ENCODE results near the gene CDKAL1. TPM values are rescaled to one million over a fixed set of nuclear protein-coding genes. Genes with fewer than 3 reads are reported as not detected.

The CDKAL1 gene
- total and polyA plus RNA-seq, 9 of the 15 experiments (the other 6 are each of a cell fraction or from before 2014, with no cell fraction given) = 11.2 to 36.3 (median 20.1) TPM

DNA sequence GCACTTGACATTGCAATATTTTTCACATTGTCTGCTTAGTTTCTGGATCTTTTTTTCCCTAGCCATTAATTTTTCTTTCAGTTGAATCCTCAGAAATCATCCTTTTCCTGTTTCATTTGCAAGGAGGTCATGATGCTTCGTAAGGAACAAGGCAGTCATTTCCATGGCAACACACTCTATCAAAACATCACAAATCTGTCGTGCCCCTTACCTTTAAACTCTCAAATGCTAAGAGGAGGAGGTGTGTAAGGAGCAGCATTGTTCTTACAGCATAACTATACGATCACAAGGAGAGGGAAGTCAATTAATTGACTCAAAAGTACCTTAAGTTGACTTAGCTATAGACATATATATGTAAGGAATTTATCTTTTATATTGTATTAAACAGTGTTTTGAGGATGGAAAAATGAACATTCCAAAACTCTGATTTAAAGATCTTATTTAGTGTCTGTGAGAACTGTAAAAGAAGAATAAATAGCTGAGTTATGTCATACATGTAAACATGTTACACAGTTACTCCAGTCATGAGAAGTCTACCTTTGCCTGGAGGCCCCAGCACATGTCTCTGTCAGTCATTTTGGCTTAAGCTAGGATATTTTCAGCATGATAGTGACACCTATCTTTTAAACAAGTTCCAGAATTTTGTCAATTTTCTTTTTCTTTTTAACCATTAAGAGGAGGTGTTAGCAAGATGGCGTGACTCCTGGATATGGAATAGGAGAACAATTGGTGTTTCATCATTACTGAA, 41.6 kb downstream of the CDKAL1 start:
- no peak for DNase-seq (ENCODE audit: extremely low read depth in 1 of 4, low spot score in 3 of 4)
- intact Hi-C loops (cut with micrococcal nuclease) (loop anchor here (10.0 kb wide), 1 partner anchor 269 kb away; no protein-coding TSS in a partner anchor), in situ Hi-C loops (cut with MboI) (no loop called here)
- Histone ChIP-seq H3K9ac (ENCODE audit: insufficient read depth in 1 of 2, low read depth in 2 of 2, low read length in 2 of 2) (no peak overlapping the region), H4K20me1 (replicated peaks; ENCODE audit: control insufficient read depth, insufficient read depth, low read length) (peaks cover 24% of the 10 kb centered on the region), H3K9me1 (ENCODE audit: control insufficient read depth, insufficient read depth, low read length) (no peaks in the 10 kb centered on the region), H2AFZ (ENCODE audit: low read depth, low read length) (no peak overlapping the region), H3K9me3 (replicated peaks; ENCODE audit: control insufficient read depth, insufficient read depth, low read depth, low read length) (no peaks in the 10 kb centered on the region), H3K4me2 (ENCODE audit: insufficient read depth, low read length) (no peak overlapping the region), H3K4me3 (no peak overlapping the region), H3K36me3 (ENCODE audit: control insufficient read depth, insufficient read depth, low read length) (peaks cover 19% of the 10 kb centered on the region), H3K4me1 (replicated peaks in 1 of 2; ENCODE audit: control insufficient read depth in 2 of 2, insufficient read depth in 2 of 2, low read length in 2 of 2) (peaks cover 0 to 14% of the 10 kb centered on the region in 2 experiments; a peak in 3 of 5 replicates), H3K79me2 (ENCODE audit: control insufficient read depth, insufficient read depth, low read length) (peaks cover 2% of the 10 kb centered on the region; the same call in 1 of the 3 replicates), H3K27me3 (ENCODE audit: control insufficient read depth in 2 of 2, insufficient read depth in 2 of 2, low read length in 2 of 2) (no peaks in the 10 kb centered on the region), H3K27ac (ENCODE audit: extremely low read depth, low read depth, low read length) (no peak overlapping the region)
- no TSS peak for BruUV-seq (replicated peaks)
- WGBS (ENCODE audit: insufficient coverage, low coverage, missing lambda C conversion rate) = 54% methylated on average over 4 of the region's 4 CpGs
- ChIA-PET POLR2A (interaction anchor here (0.7 to 1.3 kb wide), 4 partner anchors 9 to 106 kb away, joined by 3 read pairs; no protein-coding TSS in a partner anchor), CTCF (ENCODE audit: low intra/inter-chr PET ratio) (interaction anchor here (0.7 kb wide), 1 partner anchor 466 kb away, joined by 3 read pairs; no protein-coding TSS in a partner anchor)
- ATAC-seq = no peak
- no peak for FAIRE-seq
- TF ChIP-seq ZNF707 (CRISPR knock-in tag; conservative IDR thresholded peaks at IDR 0.05) (no peak), BMI1 (IDR thresholded peaks at IDR 0.05; ENCODE audit: low read length) (no peak), ZBTB8A (IDR thresholded peaks at IDR 0.05; ENCODE audit: partially characterized antibody) (no peak), RFX1 (IDR thresholded peaks at IDR 0.05) (peak; percentile 76), CREM (IDR thresholded peaks at IDR 0.05; ENCODE audit: low read depth) (no peak), CEBPG (CRISPR knock-in tag; IDR thresholded peaks at IDR 0.05) (no peak), CEBPG (tag; conservative IDR thresholded peaks at IDR 0.05 in 1 of 2, IDR thresholded peaks at IDR 0.05 in 1 of 2) (0 out of 4 replicates have a peak, but pooled peaks of 1 of the 2 experiments have one; percentile 0), SLC30A9 (CRISPR knock-in tag; IDR thresholded peaks at IDR 0.05) (no peak), MTA1 (IDR thresholded peaks at IDR 0.05; ENCODE audit: borderline replicate concordance) (no peak)
- TF ChIP-seq, protein P1, sequence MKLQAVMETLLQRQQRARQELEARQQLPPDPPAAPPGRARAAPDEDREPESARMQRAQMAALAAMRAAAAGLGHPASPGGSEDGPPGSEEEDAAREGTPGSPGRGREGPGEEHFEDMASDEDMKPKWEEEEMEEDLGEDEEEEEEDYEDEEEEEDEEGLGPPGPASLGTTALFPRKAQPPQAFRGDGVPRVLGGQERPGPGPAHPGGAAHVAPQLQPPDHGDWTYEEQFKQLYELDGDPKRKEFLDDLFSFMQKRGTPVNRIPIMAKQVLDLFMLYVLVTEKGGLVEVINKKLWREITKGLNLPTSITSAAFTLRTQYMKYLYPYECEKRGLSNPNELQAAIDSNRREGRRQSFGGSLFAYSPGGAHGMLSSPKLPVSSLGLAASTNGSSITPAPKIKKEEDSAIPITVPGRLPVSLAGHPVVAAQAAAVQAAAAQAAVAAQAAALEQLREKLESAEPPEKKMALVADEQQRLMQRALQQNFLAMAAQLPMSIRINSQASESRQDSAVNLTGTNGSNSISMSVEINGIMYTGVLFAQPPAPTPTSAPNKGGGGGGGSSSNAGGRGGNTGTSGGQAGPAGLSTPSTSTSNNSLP (IDR thresholded peaks at IDR 0.05; ENCODE audit: borderline replicate concordance, low read depth, low read length) = no peak

Measured in K562 (cell line).